Stimulated activated CD4-positive, alpha-beta T cell treated with anti-CD3 and anti-CD28 coated beads, Interleukin-12 subunit alpha, Interleukin-12 subunit beta, amount 100 ng/mL, for 4 hours (primary cell): Measurements from ENCODE around the gene INSC.

ENCODE experiments used
- DNase-seq: peaks from one replicate; pipeline ENCODE4 v3.0.0-alpha.2; 2020

The INSC gene

GRCh38 chr11:15108592-15109130 is 6.1 kb upstream of the INSC start:
- DNase-seq: no peak

GRCh38 chr11:15109602-15110001 is 5.1 kb upstream of the INSC start:
- no peak for DNase-seq

GRCh38 chr11:15111215-15111614 is 3.5 kb upstream of the INSC start:
- DNase-seq: no peak

GRCh38 chr11:15112131-15112541 is 2.6 kb upstream of the INSC start:
- no peak for DNase-seq

- DNase-seq: no peak
Observed at GRCh38 chr11:15113381-15113780, 1.3 kb upstream of the INSC start.

GRCh38 chr11:15115686-15116085 is 963 bp downstream of the INSC start:
- no peak for DNase-seq

GRCh38 chr11:15117751-15118150 is 3.0 kb downstream of the INSC start:
- DNase-seq: no peak

GRCh38 chr11:15118431-15118830 is 3.7 kb downstream of the INSC start:
- DNase-seq: no peak

- no peak for DNase-seq
Observed at GRCh38 chr11:15119352-15119751, 4.6 kb downstream of the INSC start.

- DNase-seq: no peak
Observed at GRCh38 chr11:15119826-15120225, 5.1 kb downstream of the INSC start.

GRCh38 chr11:15123849-15124248 is 9.1 kb downstream of the INSC start:
- no peak for DNase-seq

- DNase-seq: no peak
Observed at GRCh38 chr11:15124528-15124927, 9.8 kb downstream of the INSC start.

- DNase-seq: no peak
Observed at GRCh38 chr11:15127341-15127740, 12.6 kb downstream of the INSC start.

GRCh38 chr11:15128621-15129020 is 13.9 kb downstream of the INSC start:
- DNase-seq: no peak

GRCh38 chr11:15136166-15136565 is 21.4 kb downstream of the INSC start:
- DNase-seq: no peak

- no peak for DNase-seq
Observed at GRCh38 chr11:15139096-15139770, 24.5 kb downstream of the INSC start.

- no peak for DNase-seq
Observed at GRCh38 chr11:15139958-15140659, 25.4 kb downstream of the INSC start.

- DNase-seq: no peak
Observed at GRCh38 chr11:15141381-15141780, 26.7 kb downstream of the INSC start.

- DNase-seq: no peak
Observed at GRCh38 chr11:15142838-15143237, 28.1 kb downstream of the INSC start.

GRCh38 chr11:15143855-15144254 is 29.1 kb downstream of the INSC start:
- no peak for DNase-seq

GRCh38 chr11:15144347-15144746 is 29.6 kb downstream of the INSC start:
- no peak for DNase-seq

GRCh38 chr11:15145151-15145550 is 30.4 kb downstream of the INSC start:
- no peak for DNase-seq

GRCh38 chr11:15145615-15146014 is 30.9 kb downstream of the INSC start:
- DNase-seq: no peak

GRCh38 chr11:15146271-15147003 is 31.7 kb downstream of the INSC start:
- no peak for DNase-seq
